NCI-H187 (cell line): ENCODE measurements around the gene ECM1.

Source experiments
- DNase-seq, 2 experiments: peaks; one replicate each; lab custom pipeline; 2025; lab: John Stamatoyannopoulos, UW

ECM1 gene

GRCh38 chr1:150545486-150546032 lies 37.6 kb downstream of the ECM1 start:
- DNase-seq = no peak

- no peak for DNase-seq
Measured at GRCh38 chr1:150546294-150546937, 38.5 kb downstream of the ECM1 start.

- DNase-seq = no peak
Measured at GRCh38 chr1:150548324-150548631, 40.4 kb downstream of the ECM1 start.

GRCh38 chr1:150548632-150549495 lies 41.0 kb downstream of the ECM1 start, which contains the start of gene ADAMTSL4:
ADAMTSL4 (plus strand) TSS chr1:150549408; CDS start chr1:150552289, 2,881 bp downstream.
- no peak for DNase-seq

GRCh38 chr1:150549496-150550221 lies 41.8 kb downstream of the ECM1 start:
- DNase-seq = no peak

GRCh38 chr1:150550222-150551050 lies 42.5 kb downstream of the ECM1 start:
- DNase-seq = no peak

GRCh38 chr1:150551051-150551783 lies 43.3 kb downstream of the ECM1 start:
- no peak for DNase-seq

GRCh38 chr1:150551784-150552127 lies 43.8 kb downstream of the ECM1 start:
- no peak for DNase-seq

- DNase-seq = no peak
Measured at GRCh38 chr1:150552128-150552910, 44.4 kb downstream of the ECM1 start.

- DNase-seq = no peak
Measured at GRCh38 chr1:150552911-150553289, 45.0 kb downstream of the ECM1 start.

GRCh38 chr1:150553392-150554085 lies 45.6 kb downstream of the ECM1 start:
- DNase-seq = no peak

- no peak for DNase-seq
Measured at GRCh38 chr1:150554086-150554452, 46.2 kb downstream of the ECM1 start.

GRCh38 chr1:150555198-150555970 lies 47.5 kb downstream of the ECM1 start:
- DNase-seq = no peak

- DNase-seq = no peak
Measured at GRCh38 chr1:150555971-150556865, 48.3 kb downstream of the ECM1 start.

- no peak for DNase-seq
Measured at GRCh38 chr1:150557065-150557600, 49.2 kb downstream of the ECM1 start.

GRCh38 chr1:150557813-150558212 lies 49.9 kb downstream of the ECM1 start:
- no peak for DNase-seq

- no peak for DNase-seq
Measured at GRCh38 chr1:150558303-150558704, 50.4 kb downstream of the ECM1 start.
